ENCODE measurements around the gene AATK. TPM values are rescaled to one million over a fixed set of nuclear protein-coding genes. Genes with fewer than 3 reads are reported as not detected.

AATK gene
- total RNA-seq, 2 donors from 2014 or later: 3.3 to 4.3 TPM

- DNase-seq: peak; percentile 68
- peak overlapping the region; percentile 47 for H3K4me3 Mint-ChIP-seq
- Histone ChIP-seq H3K27ac (ENCODE audit: low read depth, low read length) (peak overlapping the region; percentile 34), H3K4me1 (ENCODE audit: control insufficient read depth, insufficient read depth, low read length) (no peaks in the 10 kb centered on the region), H3K4me3 (ENCODE audit: low read length) (no peak overlapping the region), H3K27me3 (ENCODE audit: control insufficient read depth, insufficient read depth, low read length, poor library complexity, severe bottlenecking) (peaks cover 6% of the 10 kb centered on the region), H3K36me3 (ENCODE audit: control insufficient read depth, insufficient read depth, low read length) (no peaks in the 10 kb centered on the region), H3K9me3 (ENCODE audit: control insufficient read depth, low read length) (no peaks in the 10 kb centered on the region), H3K9ac (ENCODE audit: extremely low read depth, low read length, poor library complexity, severe bottlenecking) (no peak overlapping the region)
- H3K9me3 Mint-ChIP-seq: no peaks in the 10 kb centered on the region
- H3K36me3 Mint-ChIP-seq (ENCODE audit: low read depth): no peaks in the 10 kb centered on the region
- no peak for TF ChIP-seq CTCF (conservative IDR thresholded peaks at IDR 0.05)
- no peak overlapping the region for H3K27ac Mint-ChIP-seq
- no peaks in the 10 kb centered on the region for H3K4me1 Mint-ChIP-seq
- WGBS, 2 experiments (ENCODE audit: insufficient coverage in 1 of 2, insufficient read length in 1 of 2): 84 to 90% methylated on average over 16 to 19 of the region's 19 CpGs
- peaks cover 5% of the 10 kb centered on the region for H3K27me3 Mint-ChIP-seq (ENCODE audit: insufficient read depth)
Observed at GRCh38 chr17:81164371-81165245, 1.4 kb downstream of the AATK start.

- Histone ChIP-seq H3K4me1 (ENCODE audit: control insufficient read depth, insufficient read depth, low read length) (no peaks in the 10 kb centered on the region), H3K27ac (ENCODE audit: low read depth, low read length) (no peak overlapping the region), H3K4me3 (ENCODE audit: low read length) (no peak overlapping the region), H3K27me3 (ENCODE audit: control insufficient read depth, insufficient read depth, low read length, poor library complexity, severe bottlenecking) (peaks cover 6% of the 10 kb centered on the region), H3K36me3 (ENCODE audit: control insufficient read depth, insufficient read depth, low read length) (no peaks in the 10 kb centered on the region), H3K9ac (ENCODE audit: extremely low read depth, low read length, poor library complexity, severe bottlenecking) (no peak overlapping the region), H3K9me3 (ENCODE audit: control insufficient read depth, low read length) (no peaks in the 10 kb centered on the region)
- Mint-ChIP-seq H3K4me3 (no peak overlapping the region), H3K27ac (no peak overlapping the region), H3K9me3 (no peaks in the 10 kb centered on the region), H3K4me1 (no peaks in the 10 kb centered on the region), H3K27me3 (ENCODE audit: insufficient read depth) (peaks cover 5% of the 10 kb centered on the region), H3K36me3 (ENCODE audit: low read depth) (no peaks in the 10 kb centered on the region)
- no peak for DNase-seq
- TF ChIP-seq CTCF (conservative IDR thresholded peaks at IDR 0.05): no peak
- WGBS, 2 experiments (ENCODE audit: insufficient coverage in 1 of 2, insufficient read length in 1 of 2): 90 to 93% methylated on average over 9 to 14 of the region's 15 CpGs
Observed at GRCh38 chr17:81163703-81164370, 2.2 kb downstream of the AATK start.

- H3K27me3 Mint-ChIP-seq (ENCODE audit: insufficient read depth): peaks cover 5% of the 10 kb centered on the region
- H3K27ac Mint-ChIP-seq: no peak overlapping the region
- H3K4me1 Mint-ChIP-seq: no peaks in the 10 kb centered on the region
- WGBS, 2 experiments (ENCODE audit: insufficient coverage in 1 of 2, insufficient read length in 1 of 2): 87 to 94% methylated on average over 8 to 19 of the region's 19 CpGs
- TF ChIP-seq CTCF (conservative IDR thresholded peaks at IDR 0.05): no peak
- H3K9me3 Mint-ChIP-seq: no peaks in the 10 kb centered on the region
- no peak for DNase-seq
- peaks cover 6% of the 10 kb centered on the region for H3K27me3 ChIP-seq (ENCODE audit: control insufficient read depth, insufficient read depth, low read length, poor library complexity, severe bottlenecking)
- no peak overlapping the region for H3K4me3 Mint-ChIP-seq
- no peaks in the 10 kb centered on the region for H3K4me1 ChIP-seq (ENCODE audit: control insufficient read depth, insufficient read depth, low read length)
- no peak overlapping the region for H3K4me3 ChIP-seq (ENCODE audit: low read length)
- no peaks in the 10 kb centered on the region for H3K9me3 ChIP-seq (ENCODE audit: control insufficient read depth, low read length)
- H3K36me3 ChIP-seq (ENCODE audit: control insufficient read depth, insufficient read depth, low read length): no peaks in the 10 kb centered on the region
- no peak overlapping the region for H3K9ac ChIP-seq (ENCODE audit: extremely low read depth, low read length, poor library complexity, severe bottlenecking)
- no peaks in the 10 kb centered on the region for H3K36me3 Mint-ChIP-seq (ENCODE audit: low read depth)
- H3K27ac ChIP-seq (ENCODE audit: low read depth, low read length): no peak overlapping the region
Observed at GRCh38 chr17:81163051-81163695, 2.8 kb downstream of the AATK start.
